ENCODE measurements around the gene SELENOT.
"Not testable (repeated sequence)": the region's sequence is repeated elsewhere in the genome, so short reads cannot be mapped to it uniquely, and the experiment has no call there.

The SELENOT gene, protein sequence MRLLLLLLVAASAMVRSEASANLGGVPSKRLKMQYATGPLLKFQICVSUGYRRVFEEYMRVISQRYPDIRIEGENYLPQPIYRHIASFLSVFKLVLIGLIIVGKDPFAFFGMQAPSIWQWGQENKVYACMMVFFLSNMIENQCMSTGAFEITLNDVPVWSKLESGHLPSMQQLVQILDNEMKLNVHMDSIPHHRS

DNA sequence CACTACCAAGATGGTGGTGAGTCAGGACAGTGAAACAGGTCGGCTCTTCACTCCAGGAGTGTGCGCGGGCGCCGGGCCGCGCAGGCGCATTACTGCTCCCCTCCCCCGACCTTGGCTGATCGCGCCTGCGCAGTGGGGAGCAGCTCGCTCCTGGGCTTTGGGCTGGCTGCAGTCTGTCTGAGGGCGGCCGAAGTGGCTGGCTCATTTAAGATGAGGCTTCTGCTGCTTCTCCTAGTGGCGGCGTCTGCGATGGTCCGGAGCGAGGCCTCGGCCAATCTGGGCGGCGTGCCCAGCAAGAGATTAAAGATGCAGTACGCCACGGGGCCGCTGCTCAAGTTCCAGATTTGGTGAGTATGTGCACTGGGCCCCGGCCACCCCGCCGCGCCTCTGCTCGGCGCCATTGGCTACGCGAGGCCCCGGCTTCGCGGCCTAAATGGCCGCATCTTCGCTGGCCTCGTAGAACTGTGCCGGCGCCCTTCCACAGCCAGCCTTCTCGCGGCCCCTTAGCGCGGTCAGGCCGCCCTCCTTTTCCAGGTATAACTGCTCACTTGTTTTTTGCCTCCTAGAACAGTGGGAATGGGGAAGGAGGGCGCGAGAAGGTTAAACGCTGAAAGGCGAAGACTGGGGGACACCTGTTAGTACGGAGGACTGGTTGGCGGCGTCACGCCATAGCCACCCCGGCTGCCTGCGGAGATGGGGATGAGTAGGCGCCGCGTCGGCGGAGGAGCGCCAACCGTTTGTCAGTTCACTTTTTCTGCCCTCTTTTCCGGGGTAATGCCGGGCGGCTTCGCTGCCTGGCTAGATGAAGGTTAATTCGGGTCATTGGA is at the start of gene SELENOT:
Gene SELENOT, plus strand, starts transcription at position 169 of the 827 bp plus-strand sequence. Its CDS starts 42 bp downstream, at position 211.
- peak; percentile 93 for DNase-seq

DNA sequence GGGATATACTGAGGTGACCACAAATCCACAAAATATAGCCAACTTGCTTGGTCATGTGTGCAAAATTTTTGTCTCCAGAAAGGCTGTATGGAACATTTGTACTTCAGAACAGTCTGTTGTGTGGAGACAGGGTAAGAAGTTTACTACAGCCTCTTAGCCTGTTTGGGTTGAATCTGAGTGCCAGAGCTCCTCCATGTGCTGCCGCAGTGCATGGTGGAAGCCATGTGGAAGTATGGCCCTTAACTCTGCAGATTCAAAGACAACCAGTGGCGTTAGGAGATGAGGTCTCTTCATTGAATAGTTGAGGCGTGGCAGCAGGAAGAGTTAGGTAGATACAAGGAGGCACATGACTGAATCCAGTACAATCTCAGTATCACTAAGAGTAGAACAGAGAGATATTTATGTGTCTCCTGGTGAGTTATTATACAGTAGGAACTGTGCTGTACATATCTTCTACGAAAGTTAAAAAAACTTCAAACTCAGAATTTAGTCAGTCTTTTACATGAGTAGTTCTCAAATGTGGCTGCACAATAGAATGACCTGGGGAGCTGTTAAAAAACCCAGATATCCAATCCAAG is 47.2 kb upstream of the SELENOT start:
- DNase-seq, result no peak

DNA sequence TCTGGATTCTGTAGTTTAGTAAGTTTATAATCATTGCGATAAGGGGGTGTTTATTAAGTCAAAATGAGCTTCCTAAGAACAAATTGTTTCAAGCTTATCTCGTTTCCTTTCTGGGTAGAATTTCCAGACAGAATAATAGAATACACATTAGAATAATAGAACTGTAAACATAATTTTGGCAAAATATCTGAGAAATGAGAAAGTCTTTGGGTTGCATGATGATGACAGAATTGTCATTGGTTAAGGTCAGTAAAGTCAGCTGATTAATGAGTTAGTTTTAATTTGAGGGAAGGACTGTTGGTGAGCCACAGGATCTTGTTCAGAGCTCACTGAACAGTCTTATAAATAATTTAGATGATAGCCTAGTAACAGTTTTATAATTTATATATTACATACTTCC is 46.3 kb upstream of the SELENOT start:
- DNase-seq, result no peak

DNA sequence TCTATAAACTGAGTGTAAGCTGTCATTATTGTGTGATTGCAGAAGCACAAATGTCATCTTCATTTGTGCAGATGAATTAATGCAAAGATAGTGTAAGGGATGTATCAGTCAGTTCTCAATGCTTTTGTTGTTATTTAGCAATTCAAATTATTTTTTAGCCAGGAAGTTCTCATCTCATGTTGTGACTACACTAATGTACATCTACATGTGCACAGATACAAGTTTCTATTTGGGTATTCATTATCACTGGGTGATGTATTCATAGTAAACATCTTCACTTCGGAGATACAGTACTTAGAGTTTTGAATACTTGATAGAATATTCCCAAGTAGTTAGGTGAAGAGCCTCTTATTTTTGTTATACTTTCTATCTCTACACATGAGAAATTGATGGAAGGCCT is 45.4 kb upstream of the SELENOT start:
- DNase-seq, result no peak

DNA sequence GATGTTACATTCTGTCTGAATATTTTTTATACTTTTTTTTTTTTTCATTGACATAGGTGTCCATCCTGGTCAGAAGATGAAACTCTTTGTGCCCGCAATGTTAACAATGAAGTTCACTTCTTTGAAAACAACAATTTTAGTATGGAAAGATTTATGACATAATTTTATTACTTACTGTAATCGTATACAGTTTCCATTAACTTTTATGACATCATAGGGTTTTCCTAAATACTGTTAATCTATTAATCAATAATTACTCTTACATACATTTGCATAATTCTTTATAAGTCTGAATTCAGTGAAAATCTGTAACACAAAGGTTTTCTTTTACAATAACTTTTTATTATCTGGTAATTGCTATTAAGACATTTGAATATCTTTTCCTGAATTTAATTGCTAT is 38.9 kb upstream of the SELENOT start:
- DNase-seq, result no peak

DNA sequence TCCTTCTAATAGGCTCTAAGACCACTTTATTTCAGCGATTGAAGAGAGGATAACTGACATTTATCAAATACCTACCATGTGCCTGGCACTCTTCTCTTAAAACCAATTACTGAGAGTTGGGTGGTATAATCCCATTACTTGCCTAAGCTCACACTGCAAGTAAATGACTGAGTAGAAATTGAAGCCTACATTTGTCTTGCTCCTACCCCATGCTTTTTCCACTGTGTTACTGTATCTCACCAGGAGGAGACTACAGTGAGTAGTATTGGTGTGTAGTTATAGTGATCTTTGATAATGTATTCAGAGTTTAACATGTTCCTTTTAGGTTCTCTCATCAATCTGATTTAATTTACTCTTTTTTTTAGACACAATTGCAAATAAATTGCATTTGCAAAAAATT is 35.8 kb upstream of the SELENOT start:
- DNase-seq, result no peak

DNA sequence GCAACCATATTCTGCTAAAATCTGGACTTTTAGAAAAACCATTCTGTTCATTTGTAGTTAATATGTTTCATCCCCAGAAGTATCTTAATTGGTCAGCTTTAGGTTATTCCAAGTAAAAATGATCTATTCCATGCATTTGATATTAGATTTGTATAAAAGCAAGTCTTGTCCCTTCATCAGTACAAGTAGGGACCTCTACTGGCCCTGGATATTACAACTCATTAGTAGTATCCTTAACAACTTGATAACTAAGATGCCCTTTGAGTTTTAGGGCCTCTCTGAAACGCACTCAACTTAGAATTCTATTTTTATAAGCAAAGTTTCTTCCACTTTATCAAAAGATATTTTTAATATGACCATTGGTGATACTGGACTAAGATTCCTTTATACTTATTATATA is 25.3 kb upstream of the SELENOT start:
- DNase-seq, result no peak

DNA sequence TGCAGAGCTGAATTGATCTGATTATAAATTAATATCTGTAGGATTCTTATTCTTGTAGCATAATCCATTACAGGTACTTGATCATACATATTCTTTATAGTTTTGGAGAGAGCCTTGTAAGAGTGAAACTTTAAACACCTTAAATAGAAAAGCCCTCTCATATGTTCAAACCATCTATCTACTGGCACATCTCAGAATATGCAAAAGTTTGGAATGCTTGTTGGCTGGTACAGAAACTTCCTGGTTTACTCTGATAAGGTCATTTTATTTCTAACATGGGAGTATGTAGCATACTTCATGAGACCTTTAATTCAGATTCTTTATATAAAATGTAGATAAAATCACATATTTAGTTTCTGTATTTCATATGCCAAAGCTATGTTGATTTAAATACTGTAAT is 21.9 kb upstream of the SELENOT start:
- DNase-seq, result no peak

DNA sequence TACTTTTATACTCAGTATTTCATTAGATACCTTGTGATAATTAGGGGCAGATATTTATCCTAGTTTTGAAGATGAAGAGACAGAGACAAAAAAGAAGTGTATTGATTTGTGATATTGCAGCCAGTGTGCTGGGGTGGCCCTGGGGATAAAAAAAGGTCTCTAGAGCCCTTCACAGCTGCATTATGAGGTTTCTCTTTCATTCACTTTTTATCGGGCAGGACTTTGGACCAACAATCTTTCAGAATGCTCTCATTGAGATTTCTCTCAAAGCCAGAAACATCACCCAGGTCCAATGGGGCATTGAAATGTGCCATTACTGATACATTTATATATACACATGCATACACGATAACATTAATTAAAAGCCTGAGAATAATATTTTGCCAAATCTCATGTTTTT is 20.5 kb upstream of the SELENOT start:
- no peak for DNase-seq

DNA sequence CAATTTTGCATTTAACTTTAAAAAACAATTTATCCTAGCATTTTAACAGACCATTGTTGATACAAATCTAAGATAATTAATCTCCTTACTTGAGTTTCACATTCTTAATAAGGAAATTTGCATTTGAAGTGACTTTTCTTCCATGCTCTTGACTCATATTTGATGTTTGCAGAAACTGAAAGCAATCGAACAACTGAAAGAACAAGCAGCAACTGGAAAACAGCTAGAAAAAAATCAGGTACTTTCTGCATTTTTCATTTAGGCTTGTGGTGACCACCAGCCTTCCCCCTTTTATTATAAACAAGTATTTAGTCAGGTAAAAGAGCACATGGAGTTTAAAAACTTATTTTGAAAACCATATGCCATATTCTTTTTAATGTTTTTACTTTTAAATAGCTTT is 20.1 kb upstream of the SELENOT start:
- DNase-seq, result no peak

DNA sequence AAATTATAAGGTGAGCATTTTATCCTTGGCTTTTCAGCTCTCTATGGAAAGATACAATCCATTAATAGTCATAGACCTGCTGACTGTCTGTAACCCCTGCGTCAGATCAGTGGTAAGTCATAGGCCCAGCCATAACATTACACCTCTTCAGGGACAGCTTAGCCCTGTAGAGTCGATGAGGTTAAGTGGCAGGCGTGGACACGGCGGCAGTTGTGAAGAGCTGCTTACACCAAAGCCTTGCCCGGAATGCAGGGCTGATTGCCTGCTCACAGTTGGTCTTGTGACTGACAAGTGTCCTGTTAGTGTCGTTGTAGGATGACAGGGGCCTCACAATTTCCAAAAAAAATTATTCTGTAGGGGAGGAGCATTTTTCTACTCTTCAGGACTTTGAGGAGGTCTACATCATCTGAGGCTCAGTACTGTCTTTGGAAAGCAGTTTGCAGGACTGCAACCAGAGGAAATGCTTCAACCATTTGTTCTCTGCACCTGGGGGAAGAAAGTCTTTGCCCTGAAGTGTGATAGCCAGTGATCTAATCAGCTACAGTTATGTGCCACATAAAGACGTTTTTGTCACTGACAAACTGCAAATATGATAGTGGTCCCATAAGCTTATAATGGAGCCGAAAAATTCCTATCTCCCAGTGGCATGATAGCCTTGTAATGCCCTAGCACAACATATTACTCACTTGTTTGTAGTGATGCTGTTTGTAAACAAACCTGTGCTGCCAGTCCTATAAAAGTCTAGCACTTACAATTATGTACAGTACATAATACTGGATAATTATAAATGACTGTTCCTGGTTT is 14.9 kb upstream of the SELENOT start:
- DNase-seq, result no peak

DNA sequence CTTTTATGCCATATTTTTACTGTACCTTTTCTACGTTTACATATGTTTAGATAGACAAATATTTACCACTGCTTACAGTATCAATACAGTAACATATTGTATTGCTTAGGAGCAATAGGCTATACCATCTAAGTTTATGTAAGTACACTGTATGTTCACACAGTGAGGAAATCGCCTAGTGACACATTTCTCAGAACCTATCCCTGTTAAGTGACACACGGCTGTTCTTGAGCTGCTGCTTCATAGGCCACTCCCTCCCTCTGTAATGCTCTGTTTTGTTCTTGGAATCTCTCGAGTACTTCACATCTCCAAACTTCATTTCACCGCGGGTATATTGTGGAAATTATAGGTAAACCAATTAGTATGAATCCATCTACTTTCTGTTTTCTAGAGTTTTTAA is 13.4 kb upstream of the SELENOT start:
- DNase-seq, result no peak

DNA sequence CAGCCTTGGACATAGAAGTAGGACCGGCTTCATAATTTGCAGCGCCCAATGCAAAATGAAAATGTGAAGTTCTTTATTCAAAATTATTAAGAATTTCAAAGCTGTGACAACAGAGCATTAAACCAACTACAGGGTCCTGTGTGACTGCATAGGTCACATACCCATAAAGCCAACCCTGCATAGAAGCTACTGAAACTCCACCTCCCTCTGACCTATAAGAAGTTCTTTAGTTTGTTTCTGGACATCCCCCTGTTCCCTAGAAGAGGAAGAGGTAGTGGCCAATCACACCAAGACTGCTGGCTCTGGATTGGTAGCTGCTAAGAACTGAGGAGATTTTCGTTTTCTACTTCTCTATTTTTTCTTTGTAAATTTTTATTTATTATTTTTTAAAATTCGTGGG is 9.0 kb upstream of the SELENOT start:
- no peak for DNase-seq

DNA sequence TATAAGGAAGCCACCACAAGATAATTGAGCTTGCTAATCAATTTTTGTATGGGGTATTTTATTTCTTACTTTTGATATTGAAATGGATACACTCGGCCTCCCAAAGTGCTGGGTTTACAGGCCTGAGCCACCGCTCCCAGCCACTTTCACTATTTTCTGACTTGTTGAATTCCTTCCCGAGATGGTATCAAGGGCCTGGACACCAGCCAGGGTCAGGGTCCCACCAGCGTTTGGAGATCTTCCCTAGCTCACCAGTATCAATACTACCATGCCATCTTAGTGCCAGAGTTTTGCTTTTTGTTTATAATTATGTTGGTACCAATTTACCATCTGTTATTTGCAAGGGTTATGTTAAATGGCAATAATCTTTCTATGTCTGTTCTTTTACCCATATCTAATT is 5.5 kb upstream of the SELENOT start:
- DNase-seq, result no peak

DNA sequence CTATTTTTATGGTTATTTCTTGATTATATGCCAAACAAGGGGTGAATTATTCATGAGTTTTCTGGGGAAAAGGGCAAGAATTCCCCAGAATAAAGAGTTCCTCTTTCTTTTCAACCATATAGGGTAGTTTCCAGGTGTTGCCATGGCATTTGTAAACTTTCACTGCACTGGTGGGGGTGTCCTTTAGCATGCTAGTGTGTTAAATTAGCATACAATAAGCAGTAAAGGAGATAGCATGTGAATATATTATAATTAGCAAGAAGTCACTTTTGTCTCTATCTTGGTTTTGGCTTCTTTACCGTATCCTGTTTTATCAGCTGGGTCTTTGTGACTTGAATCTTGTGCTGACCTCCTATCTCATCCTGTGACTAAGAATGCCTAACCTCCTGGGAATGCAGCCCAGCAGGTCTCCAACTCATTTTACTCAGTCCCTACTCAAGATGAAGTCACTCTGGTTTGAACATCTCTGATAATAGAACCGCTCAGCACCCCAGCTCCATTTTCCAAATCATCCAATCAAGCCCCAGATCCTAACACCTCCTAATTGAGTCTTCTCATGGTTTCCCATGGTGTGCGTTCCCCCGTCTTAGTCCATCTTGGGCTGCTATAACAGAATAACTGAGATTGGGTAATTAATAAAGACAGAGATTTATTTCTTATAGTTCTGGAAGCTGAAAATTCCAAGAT is 3.4 kb upstream of the SELENOT start:
- DNase-seq, result no peak

DNA sequence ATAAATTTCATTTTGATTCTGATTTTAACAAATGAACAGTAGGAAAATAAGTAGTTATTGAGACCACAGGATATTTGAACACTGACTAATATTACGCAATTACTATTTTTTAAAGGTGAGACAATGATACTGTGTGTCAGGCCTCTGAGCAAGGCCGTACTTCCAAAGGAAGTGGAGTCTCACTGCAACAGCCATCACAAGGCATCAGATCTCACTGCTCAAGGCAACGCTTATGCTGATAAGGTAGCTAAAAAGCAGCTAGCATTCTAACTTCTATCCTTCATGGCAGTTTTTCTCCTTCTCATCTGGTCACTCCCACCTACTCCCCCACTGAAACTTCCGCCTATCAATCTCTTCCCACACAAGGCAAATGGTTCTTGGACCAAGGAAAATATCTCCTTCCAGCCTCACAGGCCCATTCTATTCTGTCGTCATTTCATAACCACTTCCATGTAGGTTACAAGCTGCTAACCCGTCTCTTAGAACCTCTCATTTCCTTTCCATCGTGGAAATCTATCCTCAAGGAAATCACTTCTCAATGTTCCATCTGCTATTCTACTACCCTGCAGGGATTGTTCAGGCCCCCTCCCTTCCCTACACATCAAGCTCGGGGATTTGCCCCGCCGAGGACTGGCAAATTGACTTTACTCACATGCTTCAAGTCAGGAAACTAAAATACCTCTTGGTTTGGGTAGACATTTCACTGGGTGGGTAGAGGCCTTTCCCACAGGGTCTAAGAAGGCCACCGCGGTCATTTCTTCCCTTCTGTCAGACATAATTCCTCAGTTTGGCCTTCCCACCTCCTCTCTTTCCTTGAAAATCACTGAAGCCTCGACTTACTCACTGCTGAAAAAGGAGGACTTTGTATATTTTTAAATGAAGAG is 2.2 kb upstream of the SELENOT start:
- DNase-seq, result not testable (repeated sequence)

DNA sequence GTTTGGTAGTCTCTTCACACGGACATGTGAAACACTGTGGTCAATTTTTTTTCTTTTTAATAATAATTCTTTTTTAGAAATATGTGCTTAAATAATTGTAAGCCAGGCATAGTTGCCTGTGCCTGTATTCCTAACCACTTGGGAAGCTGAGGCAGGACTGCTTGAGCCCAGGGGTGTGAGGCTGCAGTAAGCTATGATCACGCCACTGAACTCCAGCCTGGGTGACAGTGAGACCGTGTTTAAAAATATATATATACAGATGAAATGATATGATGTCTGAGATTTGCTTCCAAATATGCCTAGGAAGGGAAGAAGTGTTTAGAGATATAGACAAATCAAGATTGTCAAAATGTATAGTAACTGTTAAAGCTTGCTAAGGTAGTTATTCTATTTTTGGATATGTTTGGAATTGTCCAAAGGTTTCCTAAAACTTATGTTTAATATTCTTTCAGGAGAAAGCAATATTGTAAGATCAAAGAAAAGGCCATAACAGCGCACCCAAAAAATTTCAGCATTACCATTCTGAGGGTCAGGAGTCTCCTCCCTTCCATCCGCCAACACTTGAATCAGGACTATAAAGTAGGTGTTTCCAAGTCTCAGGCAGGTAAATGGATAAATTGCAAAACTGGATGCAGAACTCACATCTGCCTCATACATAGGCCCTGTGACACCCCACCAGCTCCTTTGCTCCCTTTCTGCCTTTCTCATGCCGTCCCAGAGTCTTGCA is 532 bp upstream of the SELENOT start:
- no peak for DNase-seq

DNA sequence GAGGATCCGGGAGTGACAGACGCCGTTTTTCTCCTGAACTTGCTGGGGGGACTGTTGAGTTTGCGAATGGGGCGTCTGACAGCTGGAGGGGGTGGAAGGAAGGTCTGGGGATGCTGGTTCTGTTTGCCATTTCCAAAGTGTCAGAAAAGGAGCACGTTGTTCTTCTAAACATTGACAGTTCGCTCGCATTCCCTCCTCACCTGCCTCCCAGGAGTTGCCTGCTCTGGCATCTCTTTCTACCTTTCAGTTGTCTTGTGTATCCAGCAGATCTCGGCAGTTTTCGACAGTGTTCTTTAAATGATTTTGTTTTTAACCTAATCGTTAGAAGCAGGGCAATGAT is 829 bp downstream of the SELENOT start:
- DNase-seq, result no peak

DNA sequence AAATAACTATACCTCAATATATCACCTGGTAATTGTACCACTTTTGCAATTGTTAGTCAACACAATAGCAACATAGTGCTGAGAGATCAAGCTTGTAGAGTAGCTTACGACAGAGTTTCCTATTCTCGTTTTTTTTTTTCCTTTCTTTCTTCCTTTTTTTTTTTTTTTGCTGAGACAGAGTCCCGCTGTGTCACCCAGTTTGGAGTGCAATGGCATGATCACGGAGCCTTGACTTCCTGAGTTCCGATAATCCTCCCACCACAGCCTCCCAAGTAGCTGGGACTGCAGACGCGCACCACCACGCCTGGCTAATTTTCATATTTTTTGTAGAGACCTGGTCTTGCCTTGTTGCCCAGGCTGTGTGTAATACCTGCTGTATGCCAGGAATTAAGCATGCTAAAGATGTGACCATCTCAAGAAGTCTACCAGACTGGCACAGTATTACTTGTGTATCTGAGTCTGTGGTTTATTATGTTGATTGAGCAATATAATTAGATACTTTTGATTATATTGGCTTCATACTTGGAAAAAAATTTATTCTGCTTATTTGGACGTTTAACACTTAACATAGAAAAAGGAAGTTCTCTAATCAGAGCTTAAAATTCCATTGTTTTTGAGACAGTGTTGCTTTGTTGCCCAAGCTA is 3.0 kb downstream of the SELENOT start:
- DNase-seq, result no peak

DNA sequence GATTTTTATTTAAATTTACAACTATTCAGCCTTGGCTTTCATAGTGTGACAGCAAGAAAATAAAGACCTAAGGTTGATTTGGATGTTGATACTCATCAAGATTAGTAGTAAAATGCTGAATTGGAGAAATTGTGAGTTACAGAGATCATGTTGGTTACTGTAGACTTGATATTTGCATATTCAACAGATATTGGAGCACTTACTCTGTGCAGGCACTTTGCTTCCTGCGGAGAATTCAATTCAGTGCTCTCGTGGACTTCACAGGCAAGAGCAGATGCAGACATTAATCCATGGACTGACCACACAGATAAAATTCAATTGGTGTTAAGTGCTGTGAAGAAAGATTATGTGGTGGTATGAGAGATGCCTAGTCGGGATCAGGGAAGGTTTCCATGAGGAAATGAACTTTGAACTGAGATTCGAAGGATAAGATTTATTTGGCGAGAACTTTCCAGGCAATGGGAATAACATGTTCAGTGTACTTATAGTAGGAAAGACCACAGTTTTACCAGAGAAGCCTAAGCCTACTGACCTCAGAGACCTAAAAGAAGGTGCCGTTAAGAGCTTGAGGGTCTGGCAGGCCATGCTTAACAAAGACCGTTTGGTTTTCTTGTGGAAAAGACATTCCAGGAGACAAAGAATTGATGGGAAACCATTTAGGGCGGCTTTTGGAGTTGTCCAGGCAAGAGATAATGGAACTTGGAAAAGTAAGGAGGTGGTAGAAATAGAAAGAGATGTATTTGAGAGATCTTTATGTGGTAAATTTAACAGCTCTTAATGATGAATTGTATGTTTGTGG is 4.3 kb downstream of the SELENOT start:
- no peak for DNase-seq

All from NCI-H1417 treated with DMSO at 0.1 percent for 48 hours (cell line).